GM12878 (cell line): Measurements from ENCODE around the gene SLC4A9. TPM values are rescaled to one million over a fixed set of nuclear protein-coding genes. Genes with fewer than 3 reads are reported as not detected.
A peak's percentile ranks its signal among the peaks of the same experiment; 100 is the strongest.

Source experiments
- ATAC-seq: fragments of 200-7000 bp; cut with Tn5 transposase; 3 replicates; pipeline ENCODE4 v1.9.1; 2020; ENCODE audit warnings: mild to moderate bottlenecking, moderate library complexity
- BruUV-seq: library from RNA; stranded (reverse); fragments of 400-500 nt; replicated peaks from 2 replicates; lab custom pipeline; 2021; lab: Mats Ljungman, UMichigan
- CTCF ChIA-PET: fragments of 300-600 bp; sonication (Branson Sonifier 250); formaldehyde crosslinking; extraction: SDS; loops from one replicate; lab custom pipeline; 2021; ENCODE audit warnings: inconsistent platforms; lab: Yijun Ruan, JAX
- POLR2A ChIA-PET: fragments of 350-600 bp; formaldehyde crosslinking; extraction: SDS; loops from one replicate; lab custom pipeline; 2021; ENCODE audit warnings: inconsistent platforms; lab: Charles Lee
- RAD21 ChIA-PET: fragments of 300-600 bp; sonication (Branson Sonifier 250); formaldehyde crosslinking; loops from one replicate; lab custom pipeline; 2023; ENCODE audit warnings: antibody characterized with exemption; ENCODE audit not compliant: unreplicated experiment; lab: Charles Lee
- SMC1A ChIA-PET: fragments of 300-600 bp; sonication (Branson Sonifier 250); formaldehyde crosslinking; loops from one replicate; lab custom pipeline; 2023; ENCODE audit not compliant: unreplicated experiment, uncharacterized antibody; lab: Charles Lee
- DNase-seq: peaks from one replicate; pipeline ENCODE4 v3.0.0-alpha.2; 2011; ENCODE audit warnings: low read depth, low spot score
- FAIRE-seq: peaks from 3 replicates; lab custom pipeline; 2011; peaks lifted over from hg19 to GRCh38; lab: Jason Lieb, UNC
- H2AFZ ChIP-seq: 2 replicates; pipeline ENCODE4 v1.6.0; 2011; ENCODE audit warnings: low read depth, low read length, control low read depth; ENCODE audit not compliant: control insufficient read depth
- H3K27ac ChIP-seq: 2 replicates; pipeline ENCODE4 v1.5.1; 2011; ENCODE audit warnings: control low read depth; ENCODE audit not compliant: control insufficient read depth, insufficient read depth
- H3K27me3 ChIP-seq, 2 experiments: replicated peaks in 1 of 2; 2 replicates each; pipeline versions ENCODE4 v1.6.0 to v1.6.1; 2011; ENCODE audit warnings: low read length in 1 of 2; ENCODE audit not compliant: control insufficient read depth in 2 of 2, insufficient read depth in 2 of 2
- H3K36me3 ChIP-seq, 2 experiments: 2 replicates each; pipeline ENCODE4 v1.5.1; 2011; ENCODE audit warnings: low read length in 1 of 2; ENCODE audit not compliant: control insufficient read depth in 2 of 2, insufficient read depth in 2 of 2
- H3K4me1 ChIP-seq: 2 replicates; pipeline ENCODE4 v1.6.1; 2011; ENCODE audit warnings: mild to moderate bottlenecking, low read length, moderate library complexity, mixed read lengths; ENCODE audit not compliant: control insufficient read depth, insufficient read depth
- H3K4me2 ChIP-seq: 2 replicates; pipeline ENCODE4 v1.6.0; 2011; ENCODE audit warnings: control low read depth; ENCODE audit not compliant: control insufficient read depth, insufficient read depth
- H3K4me3 ChIP-seq: fragments of 200-600 bp; sonication (generic); 2 replicates; pipeline ENCODE4 v1.5.1; 2016
- H3K79me2 ChIP-seq: 2 replicates; pipeline ENCODE4 v1.6.0; 2011; ENCODE audit warnings: low read length; ENCODE audit not compliant: control insufficient read depth, insufficient read depth
- H3K9ac ChIP-seq: 2 replicates; pipeline ENCODE4 v1.8.0; 2011; ENCODE audit warnings: low read length, control low read depth, mixed read lengths; ENCODE audit not compliant: control insufficient read depth, insufficient read depth
- H3K9me3 ChIP-seq: replicated peaks from 3 replicates; pipeline ENCODE4 v1.5.1; 2011; ENCODE audit warnings: mild to moderate bottlenecking, low read length; ENCODE audit not compliant: control insufficient read depth, insufficient read depth
- H4K20me1 ChIP-seq: 2 replicates; pipeline ENCODE4 v1.6.0; 2011; ENCODE audit not compliant: control insufficient read depth, insufficient read depth
- CTCF ChIP-seq, 3 experiments: IDR thresholded peaks in 2 of 3; conservative IDR thresholded peaks in 1 of 3; 2 replicates each; pipeline ENCODE4 v1.5.1; 2011; ENCODE audit warnings: low read depth in 3 of 3, low read length in 3 of 3, mild to moderate bottlenecking in 3 of 3, control low read depth in 2 of 3, moderate library complexity in 2 of 3, inconsistent platforms in 1 of 3, mixed read lengths in 1 of 3; ENCODE audit not compliant: control insufficient read depth in 2 of 3, insufficient read depth in 1 of 3; ENCODE audit errors: extremely low read depth in 1 of 3
- HDGF ChIP-seq: fragments of 450-650 bp; IDR thresholded peaks from 2 replicates; pipeline ENCODE4 v1.6.1; 2016; ENCODE audit warnings: antibody characterized with exemption
- MYC ChIP-seq: IDR thresholded peaks from 2 replicates; pipeline ENCODE4 v1.6.1; 2011; ENCODE audit warnings: mild to moderate bottlenecking, low read length, moderate library complexity, inconsistent platforms; ENCODE audit not compliant: insufficient read depth, insufficient replicate concordance, insufficient read length, severe bottlenecking
- RFX5 ChIP-seq: IDR thresholded peaks from 2 replicates; pipeline ENCODE4 v1.6.1; 2011; ENCODE audit warnings: low read depth, low read length, improper control_type of control experiment
- STAT1 ChIP-seq: fragments of 450-650 bp; conservative IDR thresholded peaks from 2 replicates; pipeline ENCODE4 v1.6.1; 2014; ENCODE audit warnings: antibody characterized with exemption, mild to moderate bottlenecking
- WGBS: methylation state at CpG from one replicate; pipeline ENCODE4 v1.1.6; 2016; ENCODE audit warnings: low lambda C conversion rate; ENCODE audit not compliant: insufficient replicate concordance, insufficient coverage; ENCODE audit errors: missing lambda C conversion rate; 5-methylcytosine and 5-hydroxymethylcytosine counted together
- in situ Hi-C: fragments of 300-500 bp; cut with MboI; formaldehyde crosslinking; loops from 9 replicates; pipeline ENCODE4 v1.14.3; 2018; ENCODE audit warnings: mixed read lengths
- intact Hi-C: fragments of 100-400 bp; cut with micrococcal nuclease; formaldehyde crosslinking; loops from one replicate; pipeline ENCODE4 v1.14.2; 2022; ENCODE audit not compliant: unreplicated experiment
- polyA plus RNA-seq, 11 experiments: library from polyadenylated mRNA; depleted of rRNA in 4 of 11; unstranded in 6 of 11; stranded (reverse) in 5 of 11; fragments of >200 nt; fragmentation: Nextera tagmentation in 4 of 11; fragmentation: Illumina TruSeq in 1 of 11; extraction: Ambion mirVana in 4 of 11; extraction: Trizol in 1 of 11; gene quantifications; 1 replicate in 1 of 11; 2 replicates in 10 of 11; pipeline versions ENCODE4 v1.2.1 to v1.2.3, GENCODE V29; 2011 to 2016; ENCODE audit warnings: inconsistent platforms in 2 of 11, missing spikeins in 2 of 11, low read depth in 1 of 11
- total RNA-seq, 4 experiments: library from RNA; depleted of rRNA in 3 of 4; stranded (reverse); fragments of >200 nt in 3 of 4; fragmentation: Illumina TruSeq in 1 of 4; extraction: Trizol in 1 of 4; gene quantifications; 2 replicates each; pipeline versions ENCODE4 v1.2.1 to v1.2.3, GENCODE V29; 2013 to 2021

Gene SLC4A9
- total and polyA plus RNA-seq, 10 of the 15 experiments (the other 5 are each of a cell fraction or from before 2014, with no cell fraction given): 0.03 to 0.05 (median 0.05) TPM; not detected in 7

- H3K4me3 ChIP-seq: peak overlapping the region; percentile 66; the same call in 1 of the 2 replicates
- peak overlapping the region; percentile 75 for H2AFZ ChIP-seq
- H3K4me1 ChIP-seq: peaks cover 32% of the 10 kb centered on the region
- DNase-seq: no peak
- ATAC-seq: peak; percentile 23
- no peak overlapping the region for H3K9ac ChIP-seq
- no peaks in the 10 kb centered on the region; a peak in 1 of 4 replicates for H3K27me3 ChIP-seq
- H3K79me2 ChIP-seq: peaks cover 3% of the 10 kb centered on the region
- intact Hi-C loops: loop anchor here (5.0 kb wide), 1 partner anchor 44 kb away; the partner anchor contains the start of gene PFDN1
- no peak for FAIRE-seq
- H3K36me3 ChIP-seq: no peaks in the 10 kb centered on the region
- CTCF ChIA-PET: interaction anchor here (0.8 to 16.9 kb wide), 23 partner anchors 8 to 365 kb away, joined by 3 to 774 read pairs (median 5); partner anchors contain the start of genes ANKHD1, PFDN1 and SLC4A9
- SMC1A ChIA-PET: interaction anchor here (0.6 to 12.2 kb wide), 14 partner anchors 9 to 373 kb away, joined by 3 to 345 read pairs (median 3); no protein-coding TSS in a partner anchor
- no peak overlapping the region for H3K27ac ChIP-seq
- POLR2A ChIA-PET: interaction anchor here (1.1 to 1.9 kb wide), 8 partner anchors 10 to 106 kb away, joined by 3 to 8 read pairs (median 6); partner anchors contain the start of gene PFDN1
- H3K4me2 ChIP-seq: peak overlapping the region; percentile 99
- BruUV-seq: no TSS peak
- no peaks in the 10 kb centered on the region for H4K20me1 ChIP-seq
- RAD21 ChIA-PET: interaction anchor here (0.9 to 9.2 kb wide), 13 partner anchors 10 to 201 kb away, joined by 3 to 131 read pairs (median 4); partner anchors contain the start of gene EIF4EBP3
- in situ Hi-C loops: no loop called here
- TF ChIP-seq HDGF (no peak), CTCF (IDR thresholded peaks at IDR 0.05 in 2 of 3, conservative IDR thresholded peaks at IDR 0.05 in 1 of 3; ENCODE audit: control insufficient read depth in 2 of 3, extremely low read depth in 1 of 3, insufficient read depth in 1 of 3, low read depth in 3 of 3, low read length in 3 of 3) (0 out of 6 replicates have a peak, but pooled peaks of 1 of the 3 experiments have one; percentile 4), MYC (no peak), RFX5 (no peak), STAT1 (no peak)
- WGBS: 40% methylated on average over 30 of the region's 35 CpGs
- H3K9me3 ChIP-seq: no peaks in the 10 kb centered on the region
Observed at GRCh38 chr5:140345919-140346347, 14.1 kb upstream of the SLC4A9 start.
